GM23338 (cell line): Measurements from ENCODE around the gene LOXHD1. TPM values are rescaled to one million over a fixed set of nuclear protein-coding genes. Genes with fewer than 3 reads are reported as not detected.

ENCODE experiments used
- ATAC-seq: fragments of 200-7000 bp; cut with Tn5 transposase; 3 replicates; pipeline ENCODE4 v1.9.1; 2020
- DNase-seq: peaks from one replicate; pipeline ENCODE4 v3.0.0-alpha.2; 2015; ENCODE audit warnings: low spot score
- H2AFZ ChIP-seq: fragments of 200-600 bp; sonication (generic); 2 replicates; pipeline ENCODE4 v1.8.0; 2016; ENCODE audit warnings: antibody characterized with exemption, mild to moderate bottlenecking, moderate library complexity
- H3F3A ChIP-seq: fragments of 200-600 bp; sonication (generic); replicated peaks from 2 replicates; pipeline ENCODE4 v1.8.0; 2017; ENCODE audit warnings: antibody characterized with exemption, mixed run types, low read depth
- H3K27ac ChIP-seq: fragments of 200-600 bp; sonication (generic); 2 replicates; pipeline ENCODE4 v1.6.1; 2016; ENCODE audit warnings: low read depth
- H3K27me3 ChIP-seq: fragments of 200-600 bp; sonication (generic); 2 replicates; pipeline ENCODE4 v1.8.0; 2016; ENCODE audit warnings: mild to moderate bottlenecking, mixed run types, moderate library complexity; ENCODE audit not compliant: insufficient read depth
- H3K36me3 ChIP-seq: fragments of 200-600 bp; sonication (generic); 2 replicates; pipeline ENCODE4 v1.8.0; 2016; ENCODE audit warnings: mild to moderate bottlenecking; ENCODE audit not compliant: insufficient read depth
- H3K4me1 ChIP-seq: fragments of 200-600 bp; sonication (generic); 2 replicates; pipeline ENCODE4 v1.8.0; 2016; ENCODE audit warnings: mild to moderate bottlenecking, moderate library complexity; ENCODE audit not compliant: insufficient read depth
- H3K4me2 ChIP-seq: fragments of 200-600 bp; sonication (generic); 2 replicates; pipeline ENCODE4 v1.7.1; 2017; ENCODE audit warnings: mixed run types
- H3K4me3 ChIP-seq: fragments of 200-600 bp; sonication (generic); 2 replicates; pipeline ENCODE4 v1.6.1; 2016; ENCODE audit warnings: mixed run types
- H3K79me2 ChIP-seq: fragments of 200-600 bp; sonication (generic); replicated peaks from 2 replicates; pipeline ENCODE4 v1.8.0; 2017; ENCODE audit warnings: mild to moderate bottlenecking; ENCODE audit not compliant: insufficient read depth
- H3K9me2 ChIP-seq: fragments of 200-600 bp; sonication (generic); 2 replicates; pipeline ENCODE4 v1.8.0; 2017; ENCODE audit not compliant: insufficient read depth
- H4K20me1 ChIP-seq: fragments of 200-600 bp; sonication (generic); replicated peaks from 2 replicates; pipeline ENCODE4 v1.8.0; 2017; ENCODE audit warnings: mild to moderate bottlenecking; ENCODE audit not compliant: insufficient read depth
- H3K27ac Mint-ChIP-seq: 2 replicates; pipeline ENCODE4 v1.8.0; 2020; ENCODE audit warnings: inconsistent platforms, mild to moderate bottlenecking, moderate library complexity, mixed read lengths
- H3K27me3 Mint-ChIP-seq: 3 replicates; pipeline ENCODE4 v1.8.0; 2022; ENCODE audit warnings: low read depth, mild to moderate bottlenecking, moderate library complexity, mixed read lengths, inconsistent platforms; ENCODE audit not compliant: insufficient read depth, poor library complexity
- H3K36me3 Mint-ChIP-seq: 3 replicates; pipeline ENCODE4 v1.8.0; 2021; ENCODE audit warnings: low read depth, mild to moderate bottlenecking, inconsistent platforms, moderate library complexity, mixed read lengths
- H3K4me1 Mint-ChIP-seq: 3 replicates; pipeline ENCODE4 v1.8.0; 2020; ENCODE audit warnings: mild to moderate bottlenecking, inconsistent platforms, mixed read lengths
- H3K4me3 Mint-ChIP-seq: 3 replicates; pipeline ENCODE4 v1.8.0; 2021; ENCODE audit warnings: moderate library complexity, mild to moderate bottlenecking, inconsistent platforms, mixed read lengths
- H3K9me3 Mint-ChIP-seq: 3 replicates; pipeline ENCODE4 v1.8.0; 2020; ENCODE audit warnings: moderate library complexity, mild to moderate bottlenecking, inconsistent platforms, mixed read lengths
- CREB1 ChIP-seq: fragments of 250-450 bp; sonication (Bioruptor Pico); IDR thresholded peaks from 2 replicates; pipeline ENCODE4 v1.5.0; 2020; ENCODE audit warnings: low read depth, mild to moderate bottlenecking, moderate library complexity
- EZH2 ChIP-seq: fragments of 200-600 bp; sonication (generic); IDR thresholded peaks from one replicate; pipeline ENCODE4 v1.8.0; 2017; ENCODE audit warnings: antibody characterized with exemption, mild to moderate bottlenecking, low read depth; ENCODE audit not compliant: unreplicated experiment
- EZH2phosphoT487 ChIP-seq: fragments of 200-600 bp; sonication (generic); IDR thresholded peaks from one replicate; pipeline ENCODE4 v1.8.1; 2018; ENCODE audit warnings: antibody characterized with exemption; ENCODE audit not compliant: unreplicated experiment
- JUNB ChIP-seq: IDR thresholded peaks from one replicate; pipeline ENCODE4 v1.6.1; 2016; ENCODE audit warnings: antibody characterized with exemption; ENCODE audit not compliant: unreplicated experiment
- NANOG ChIP-seq: IDR thresholded peaks from 2 replicates; pipeline ENCODE4 v1.6.1; 2016; ENCODE audit warnings: antibody characterized with exemption, borderline replicate concordance
- POLR2AphosphoS5 ChIP-seq: IDR thresholded peaks from 2 replicates; pipeline ENCODE4 v1.6.1; 2016; ENCODE audit warnings: antibody characterized with exemption, low read depth
- STAT1 ChIP-seq: IDR thresholded peaks from one replicate; pipeline ENCODE4 v1.6.1; 2016; ENCODE audit warnings: antibody characterized with exemption; ENCODE audit not compliant: unreplicated experiment
- ZNF114 ChIP-seq: fragments of 250-450 bp; sonication (Bioruptor Pico); IDR thresholded peaks from 2 replicates; pipeline ENCODE4 v1.5.0; 2020; ENCODE audit warnings: mild to moderate bottlenecking, moderate library complexity
- ZNF331 ChIP-seq: fragments of 250-450 bp; sonication (Bioruptor Pico); IDR thresholded peaks from 2 replicates; pipeline ENCODE4 v1.5.0; 2020; ENCODE audit warnings: low read depth, mild to moderate bottlenecking, moderate library complexity
- polyA plus RNA-seq: library from polyadenylated mRNA; unstranded; fragments of >200 nt; fragmentation: Nextera tagmentation; extraction: Ambion mirVana; gene quantifications from 2 replicates; pipeline ENCODE4 v1.2.1, GENCODE V29; 2016
- total RNA-seq: library from RNA; depleted of rRNA; stranded (reverse); fragments of >200 nt; shearing (Covaris generic); gene quantifications from 2 replicates; pipeline ENCODE4 v1.2.3, GENCODE V29; 2014
- TF ChIP-seq, protein P1 (sequence below): fragments of 250-450 bp; sonication (Bioruptor Pico); IDR thresholded peaks from 2 replicates; pipeline ENCODE4 v1.5.0; 2020; ENCODE audit warnings: mild to moderate bottlenecking, moderate library complexity
- TF ChIP-seq, protein P2 (sequence below), 2 experiments: fragments of 200-600 bp in 1 of 2; sonication (generic) in 1 of 2; conservative IDR thresholded peaks; 2 replicates each; pipeline versions ENCODE4 v1.5.1 to v1.6.1; 2016 to 2017; ENCODE audit warnings: antibody characterized with exemption in 2 of 2, low read depth in 2 of 2, mild to moderate bottlenecking in 2 of 2, moderate library complexity in 1 of 2
- TF ChIP-seq, protein P3 (sequence below): IDR thresholded peaks from one replicate; pipeline ENCODE4 v1.6.1; 2018; ENCODE audit warnings: antibody characterized with exemption; ENCODE audit not compliant: unreplicated experiment
- TF ChIP-seq, protein P4 (sequence below): IDR thresholded peaks from 2 replicates; pipeline ENCODE4 v1.6.1; 2016; ENCODE audit warnings: antibody characterized with exemption

The LOXHD1 gene
- total and polyA plus RNA-seq, 2 experiments from 2014 or later, result 0.17 TPM; not detected in 1

DNA sequence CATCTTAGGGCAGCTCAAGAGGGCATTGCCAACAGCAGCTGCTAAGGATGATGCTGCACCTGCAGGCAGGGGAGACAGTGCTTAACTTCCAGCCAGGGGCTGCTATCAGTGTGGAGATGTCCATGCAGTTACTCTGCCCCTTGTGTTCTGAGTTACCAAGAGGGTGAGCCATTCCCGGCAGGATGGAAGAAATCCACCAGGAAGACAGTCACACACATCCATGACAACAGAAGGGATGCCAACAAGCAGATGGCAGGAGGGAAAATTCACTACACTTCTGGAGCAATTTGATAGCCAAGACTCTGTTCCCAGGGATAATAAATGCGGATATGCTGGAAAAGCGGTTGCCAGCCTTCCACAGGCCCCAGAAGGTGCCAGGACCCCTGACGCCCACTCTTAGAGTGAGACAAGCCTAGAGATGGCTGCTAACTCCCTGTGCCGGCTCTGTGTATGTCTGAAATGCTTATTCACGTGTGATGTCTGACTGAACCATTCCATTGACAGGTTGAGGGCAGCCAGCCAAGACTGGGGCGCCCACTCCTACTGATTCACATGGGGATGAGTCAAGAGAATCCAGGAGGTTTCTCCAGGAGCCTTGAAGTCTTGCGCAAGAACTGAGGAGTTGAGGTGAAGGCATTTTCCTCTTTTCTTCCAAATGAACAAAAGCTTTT lies 24.5 kb downstream of the LOXHD1 start:
- Histone ChIP-seq H3K79me2 (no peaks in the 10 kb centered on the region), H2AFZ (no peak overlapping the region), H3K4me1 (no peaks in the 10 kb centered on the region), H3K4me3 (no peak overlapping the region), H3K36me3 (no peaks in the 10 kb centered on the region), H4K20me1 (no peaks in the 10 kb centered on the region), H3K4me2 (no peak overlapping the region), H3K27me3 (no peaks in the 10 kb centered on the region), H3K27ac (no peak overlapping the region), H3K9me2 (peaks cover 3% of the 10 kb centered on the region; the same call in 1 of the 2 replicates), H3F3A (no peaks in the 10 kb centered on the region)
- Mint-ChIP-seq H3K4me3 (no peak overlapping the region), H3K27ac (no peak overlapping the region), H3K36me3 (no peaks in the 10 kb centered on the region), H3K9me3 (no peaks in the 10 kb centered on the region), H3K27me3 (no peaks in the 10 kb centered on the region), H3K4me1 (no peaks in the 10 kb centered on the region)
- ATAC-seq (no peak), DNase-seq (no peak)
- TF ChIP-seq EZH2phosphoT487 (no peak), CREB1 (CRISPR knock-in tag) (no peak), NANOG (no peak), POLR2AphosphoS5 (no peak), JUNB (no peak), EZH2 (no peak), STAT1 (no peak), ZNF331 (CRISPR knock-in tag) (no peak), ZNF114 (no peak)
- TF ChIP-seq, protein P1, sequence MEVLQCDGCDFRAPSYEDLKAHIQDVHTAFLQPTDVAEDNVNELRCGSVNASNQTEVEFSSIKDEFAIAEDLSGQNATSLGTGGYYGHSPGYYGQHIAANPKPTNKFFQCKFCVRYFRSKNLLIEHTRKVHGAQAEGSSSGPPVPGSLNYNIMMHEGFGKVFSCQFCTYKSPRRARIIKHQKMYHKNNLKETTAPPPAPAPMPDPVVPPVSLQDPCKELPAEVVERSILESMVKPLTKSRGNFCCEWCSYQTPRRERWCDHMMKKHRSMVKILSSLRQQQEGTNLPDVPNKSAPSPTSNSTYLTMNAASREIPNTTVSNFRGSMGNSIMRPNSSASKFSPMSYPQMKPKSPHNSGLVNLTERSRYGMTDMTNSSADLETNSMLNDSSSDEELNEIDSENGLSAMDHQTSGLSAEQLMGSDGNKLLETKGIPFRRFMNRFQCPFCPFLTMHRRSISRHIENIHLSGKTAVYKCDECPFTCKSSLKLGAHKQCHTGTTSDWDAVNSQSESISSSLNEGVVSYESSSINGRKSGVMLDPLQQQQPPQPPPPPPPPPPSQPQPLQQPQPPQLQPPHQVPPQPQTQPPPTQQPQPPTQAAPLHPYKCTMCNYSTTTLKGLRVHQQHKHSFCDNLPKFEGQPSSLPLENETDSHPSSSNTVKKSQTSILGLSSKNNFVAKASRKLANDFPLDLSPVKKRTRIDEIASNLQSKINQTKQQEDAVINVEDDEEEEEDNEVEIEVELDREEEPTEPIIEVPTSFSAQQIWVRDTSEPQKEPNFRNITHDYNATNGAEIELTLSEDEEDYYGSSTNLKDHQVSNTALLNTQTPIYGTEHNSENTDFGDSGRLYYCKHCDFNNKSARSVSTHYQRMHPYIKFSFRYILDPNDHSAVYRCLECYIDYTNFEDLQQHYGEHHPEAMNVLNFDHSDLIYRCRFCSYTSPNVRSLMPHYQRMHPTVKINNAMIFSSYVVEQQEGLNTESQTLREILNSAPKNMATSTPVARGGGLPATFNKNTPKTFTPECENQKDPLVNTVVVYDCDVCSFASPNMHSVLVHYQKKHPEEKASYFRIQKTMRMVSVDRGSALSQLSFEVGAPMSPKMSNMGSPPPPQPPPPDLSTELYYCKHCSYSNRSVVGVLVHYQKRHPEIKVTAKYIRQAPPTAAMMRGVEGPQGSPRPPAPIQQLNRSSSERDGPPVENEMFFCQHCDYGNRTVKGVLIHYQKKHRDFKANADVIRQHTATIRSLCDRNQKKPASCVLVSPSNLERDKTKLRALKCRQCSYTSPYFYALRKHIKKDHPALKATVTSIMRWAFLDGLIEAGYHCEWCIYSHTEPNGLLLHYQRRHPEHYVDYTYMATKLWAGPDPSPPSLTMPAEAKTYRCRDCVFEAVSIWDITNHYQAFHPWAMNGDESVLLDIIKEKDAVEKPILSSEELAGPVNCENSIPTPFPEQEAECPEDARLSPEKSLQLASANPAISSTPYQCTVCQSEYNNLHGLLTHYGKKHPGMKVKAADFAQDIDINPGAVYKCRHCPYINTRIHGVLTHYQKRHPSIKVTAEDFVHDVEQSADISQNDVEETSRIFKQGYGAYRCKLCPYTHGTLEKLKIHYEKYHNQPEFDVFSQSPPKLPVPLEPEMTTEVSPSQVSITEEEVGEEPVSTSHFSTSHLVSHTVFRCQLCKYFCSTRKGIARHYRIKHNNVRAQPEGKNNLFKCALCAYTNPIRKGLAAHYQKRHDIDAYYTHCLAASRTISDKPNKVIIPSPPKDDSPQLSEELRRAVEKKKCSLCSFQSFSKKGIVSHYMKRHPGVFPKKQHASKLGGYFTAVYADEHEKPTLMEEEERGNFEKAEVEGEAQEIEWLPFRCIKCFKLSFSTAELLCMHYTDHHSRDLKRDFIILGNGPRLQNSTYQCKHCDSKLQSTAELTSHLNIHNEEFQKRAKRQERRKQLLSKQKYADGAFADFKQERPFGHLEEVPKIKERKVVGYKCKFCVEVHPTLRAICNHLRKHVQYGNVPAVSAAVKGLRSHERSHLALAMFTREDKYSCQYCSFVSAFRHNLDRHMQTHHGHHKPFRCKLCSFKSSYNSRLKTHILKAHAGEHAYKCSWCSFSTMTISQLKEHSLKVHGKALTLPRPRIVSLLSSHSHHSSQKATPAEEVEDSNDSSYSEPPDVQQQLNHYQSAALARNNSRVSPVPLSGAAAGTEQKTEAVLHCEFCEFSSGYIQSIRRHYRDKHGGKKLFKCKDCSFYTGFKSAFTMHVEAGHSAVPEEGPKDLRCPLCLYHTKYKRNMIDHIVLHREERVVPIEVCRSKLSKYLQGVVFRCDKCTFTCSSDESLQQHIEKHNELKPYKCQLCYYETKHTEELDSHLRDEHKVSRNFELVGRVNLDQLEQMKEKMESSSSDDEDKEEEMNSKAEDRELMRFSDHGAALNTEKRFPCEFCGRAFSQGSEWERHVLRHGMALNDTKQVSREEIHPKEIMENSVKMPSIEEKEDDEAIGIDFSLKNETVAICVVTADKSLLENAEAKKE (CRISPR knock-in tag), result no peak
- TF ChIP-seq, protein P2, sequence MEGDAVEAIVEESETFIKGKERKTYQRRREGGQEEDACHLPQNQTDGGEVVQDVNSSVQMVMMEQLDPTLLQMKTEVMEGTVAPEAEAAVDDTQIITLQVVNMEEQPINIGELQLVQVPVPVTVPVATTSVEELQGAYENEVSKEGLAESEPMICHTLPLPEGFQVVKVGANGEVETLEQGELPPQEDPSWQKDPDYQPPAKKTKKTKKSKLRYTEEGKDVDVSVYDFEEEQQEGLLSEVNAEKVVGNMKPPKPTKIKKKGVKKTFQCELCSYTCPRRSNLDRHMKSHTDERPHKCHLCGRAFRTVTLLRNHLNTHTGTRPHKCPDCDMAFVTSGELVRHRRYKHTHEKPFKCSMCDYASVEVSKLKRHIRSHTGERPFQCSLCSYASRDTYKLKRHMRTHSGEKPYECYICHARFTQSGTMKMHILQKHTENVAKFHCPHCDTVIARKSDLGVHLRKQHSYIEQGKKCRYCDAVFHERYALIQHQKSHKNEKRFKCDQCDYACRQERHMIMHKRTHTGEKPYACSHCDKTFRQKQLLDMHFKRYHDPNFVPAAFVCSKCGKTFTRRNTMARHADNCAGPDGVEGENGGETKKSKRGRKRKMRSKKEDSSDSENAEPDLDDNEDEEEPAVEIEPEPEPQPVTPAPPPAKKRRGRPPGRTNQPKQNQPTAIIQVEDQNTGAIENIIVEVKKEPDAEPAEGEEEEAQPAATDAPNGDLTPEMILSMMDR (conservative IDR thresholded peaks at IDR 0.05; ENCODE audit: low read depth in 2 of 2), result no peak
- TF ChIP-seq, protein P3, sequence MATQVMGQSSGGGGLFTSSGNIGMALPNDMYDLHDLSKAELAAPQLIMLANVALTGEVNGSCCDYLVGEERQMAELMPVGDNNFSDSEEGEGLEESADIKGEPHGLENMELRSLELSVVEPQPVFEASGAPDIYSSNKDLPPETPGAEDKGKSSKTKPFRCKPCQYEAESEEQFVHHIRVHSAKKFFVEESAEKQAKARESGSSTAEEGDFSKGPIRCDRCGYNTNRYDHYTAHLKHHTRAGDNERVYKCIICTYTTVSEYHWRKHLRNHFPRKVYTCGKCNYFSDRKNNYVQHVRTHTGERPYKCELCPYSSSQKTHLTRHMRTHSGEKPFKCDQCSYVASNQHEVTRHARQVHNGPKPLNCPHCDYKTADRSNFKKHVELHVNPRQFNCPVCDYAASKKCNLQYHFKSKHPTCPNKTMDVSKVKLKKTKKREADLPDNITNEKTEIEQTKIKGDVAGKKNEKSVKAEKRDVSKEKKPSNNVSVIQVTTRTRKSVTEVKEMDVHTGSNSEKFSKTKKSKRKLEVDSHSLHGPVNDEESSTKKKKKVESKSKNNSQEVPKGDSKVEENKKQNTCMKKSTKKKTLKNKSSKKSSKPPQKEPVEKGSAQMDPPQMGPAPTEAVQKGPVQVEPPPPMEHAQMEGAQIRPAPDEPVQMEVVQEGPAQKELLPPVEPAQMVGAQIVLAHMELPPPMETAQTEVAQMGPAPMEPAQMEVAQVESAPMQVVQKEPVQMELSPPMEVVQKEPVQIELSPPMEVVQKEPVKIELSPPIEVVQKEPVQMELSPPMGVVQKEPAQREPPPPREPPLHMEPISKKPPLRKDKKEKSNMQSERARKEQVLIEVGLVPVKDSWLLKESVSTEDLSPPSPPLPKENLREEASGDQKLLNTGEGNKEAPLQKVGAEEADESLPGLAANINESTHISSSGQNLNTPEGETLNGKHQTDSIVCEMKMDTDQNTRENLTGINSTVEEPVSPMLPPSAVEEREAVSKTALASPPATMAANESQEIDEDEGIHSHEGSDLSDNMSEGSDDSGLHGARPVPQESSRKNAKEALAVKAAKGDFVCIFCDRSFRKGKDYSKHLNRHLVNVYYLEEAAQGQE, result no peak
- TF ChIP-seq, protein P4, sequence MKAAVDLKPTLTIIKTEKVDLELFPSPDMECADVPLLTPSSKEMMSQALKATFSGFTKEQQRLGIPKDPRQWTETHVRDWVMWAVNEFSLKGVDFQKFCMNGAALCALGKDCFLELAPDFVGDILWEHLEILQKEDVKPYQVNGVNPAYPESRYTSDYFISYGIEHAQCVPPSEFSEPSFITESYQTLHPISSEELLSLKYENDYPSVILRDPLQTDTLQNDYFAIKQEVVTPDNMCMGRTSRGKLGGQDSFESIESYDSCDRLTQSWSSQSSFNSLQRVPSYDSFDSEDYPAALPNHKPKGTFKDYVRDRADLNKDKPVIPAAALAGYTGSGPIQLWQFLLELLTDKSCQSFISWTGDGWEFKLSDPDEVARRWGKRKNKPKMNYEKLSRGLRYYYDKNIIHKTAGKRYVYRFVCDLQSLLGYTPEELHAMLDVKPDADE, result no peak
